ENCODE measurements around the gene ITGB3. TPM values are rescaled to one million over a fixed set of nuclear protein-coding genes. Genes with fewer than 3 reads are reported as not detected.

Gene ITGB3
- total and polyA plus RNA-seq, 10 donors = 0.30 to 56.0 (median 31.1) TPM

Small RNA genes within 50 kb of the gene (small RNA-seq; reads per million reads assigned to genes)
- gene RNU7-186P = 0 reads per million in 4 donors

Other genes starting within 250 kb of the ITGB3 start
- gene CDC27, start 64.5 kb upstream of the ITGB3 start, total RNA-seq = 10 to 100 TPM; 57.6 to 94.5 (median 82.2) TPM
- 10 to 100 TPM; 14.0 to 21.3 (median 15.0) TPM for gene CDC27, start 64.5 kb upstream of the ITGB3 start, polyA plus RNA-seq
- gene MYL4, start 44.5 kb upstream of the ITGB3 start, total RNA-seq = 1 to 10 TPM in 5 of 7 donors, under 1 TPM in 2; 0.55 to 8.3 (median 3.9) TPM
- 1 to 10 TPM in 1 of 3 donors, under 1 TPM in 2; 0.39 to 1.6 (median 0.63) TPM for gene MYL4, start 44.5 kb upstream of the ITGB3 start, polyA plus RNA-seq
- 10 to 100 TPM in 6 of 7 donors, 1 to 10 TPM in 1; 8.7 to 18.6 (median 13.9) TPM for gene EFCAB13, start 70.1 kb downstream of the ITGB3 start, total RNA-seq
- gene EFCAB13, start 70.1 kb downstream of the ITGB3 start, polyA plus RNA-seq = 1 to 10 TPM; 1.4 to 3.3 (median 1.8) TPM

All from spleen (tissue), 11 donors.